HG02610 (cell line): Measurements from ENCODE around the gene EZH1.
"Not testable (repeated sequence)": the region's sequence is repeated elsewhere in the genome, so short reads cannot be mapped to it uniquely, and the experiment has no call there.

ENCODE experiments used
- ATAC-seq: cut with Tn5 transposase; IDR thresholded peaks from one replicate; pipeline ENCODE4 v1.9.1; 2021; ENCODE audit warnings: mild to moderate bottlenecking, moderate library complexity; ENCODE audit not compliant: unreplicated experiment

Gene EZH1

DNA sequence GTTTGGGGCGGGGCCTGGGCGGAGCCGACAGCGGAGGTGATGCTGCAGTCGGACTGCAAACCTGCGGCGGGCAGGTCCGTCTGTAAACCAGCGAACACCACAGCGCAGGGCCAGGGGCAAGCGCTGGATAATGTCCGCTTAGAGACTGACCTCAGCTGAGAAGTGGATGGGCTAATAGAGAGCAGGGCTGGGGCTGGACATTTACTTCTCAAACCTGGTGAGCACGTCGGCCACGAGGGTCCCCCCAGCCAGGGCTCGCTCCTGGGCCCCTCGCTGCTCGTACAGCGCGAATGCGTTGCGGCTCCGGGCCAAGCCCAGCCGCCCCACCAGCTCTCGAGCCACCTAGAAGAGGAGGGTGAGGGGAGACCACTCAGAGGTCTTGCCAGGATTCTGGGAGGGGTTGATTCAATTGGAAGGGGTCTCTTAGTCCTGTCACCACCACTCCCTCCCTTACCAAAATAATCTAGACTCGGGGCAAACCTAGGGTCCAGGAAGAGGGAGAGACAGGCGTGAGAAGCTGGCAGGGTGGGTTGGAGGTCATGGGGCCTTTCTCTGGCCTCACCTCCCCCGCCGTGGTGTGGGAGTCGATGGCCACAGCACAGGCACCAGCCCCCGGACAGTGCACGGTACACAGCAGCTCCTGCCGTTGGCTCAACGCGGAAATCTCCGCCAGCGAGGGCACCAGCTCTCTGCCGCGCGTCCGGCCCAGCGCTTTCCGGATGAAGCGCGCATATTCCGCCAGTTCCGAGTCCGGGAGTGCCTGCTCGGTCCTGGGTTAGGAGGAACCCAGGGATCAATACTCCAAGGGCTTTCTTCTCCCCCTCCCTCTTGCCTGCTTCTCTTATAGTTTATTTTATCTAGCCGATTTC, 73.8 kb downstream of the EZH1 start:
- ATAC-seq, result no peak

DNA sequence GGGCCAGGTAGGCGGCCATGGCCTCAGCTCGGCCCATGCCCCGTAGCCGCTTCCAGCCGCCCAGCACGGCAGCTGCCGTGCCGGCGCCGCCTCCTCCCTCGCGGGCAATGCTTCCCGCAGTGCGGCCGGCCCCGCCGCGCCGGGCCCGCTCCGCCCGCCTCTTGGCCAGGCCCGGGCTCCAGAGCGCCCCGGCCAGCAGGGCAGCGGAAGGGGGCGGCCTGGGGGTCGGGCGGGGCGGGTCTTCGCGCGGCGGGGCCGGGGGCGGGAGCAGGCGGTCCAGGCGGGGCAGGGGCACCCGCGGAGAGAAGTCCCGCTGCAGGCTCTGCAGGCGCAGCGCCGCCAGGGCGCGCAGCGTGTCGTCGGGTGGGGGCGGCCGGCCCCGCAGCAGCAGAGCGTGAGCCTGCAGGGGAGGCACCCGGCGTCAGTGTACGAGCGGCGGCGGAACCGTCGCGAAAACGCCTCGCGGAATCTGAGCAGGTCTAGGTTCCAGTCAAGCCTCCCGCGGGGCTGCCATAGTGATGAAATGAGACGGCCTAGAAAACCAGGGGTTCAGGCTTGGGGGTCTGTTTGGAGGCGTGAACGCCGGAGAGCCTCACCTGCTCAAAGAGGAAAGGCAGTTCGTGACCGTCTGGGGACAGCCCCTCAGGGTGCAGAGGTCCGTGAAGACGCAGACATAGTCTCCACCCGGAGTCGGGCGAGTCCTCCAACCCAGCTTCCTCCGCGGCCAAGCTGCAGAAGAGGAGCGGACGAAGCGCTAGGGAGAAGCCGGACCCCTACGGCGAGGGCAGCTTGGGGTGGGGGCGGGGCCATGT, 74.7 kb downstream of the EZH1 start:
- ATAC-seq, result no peak

DNA sequence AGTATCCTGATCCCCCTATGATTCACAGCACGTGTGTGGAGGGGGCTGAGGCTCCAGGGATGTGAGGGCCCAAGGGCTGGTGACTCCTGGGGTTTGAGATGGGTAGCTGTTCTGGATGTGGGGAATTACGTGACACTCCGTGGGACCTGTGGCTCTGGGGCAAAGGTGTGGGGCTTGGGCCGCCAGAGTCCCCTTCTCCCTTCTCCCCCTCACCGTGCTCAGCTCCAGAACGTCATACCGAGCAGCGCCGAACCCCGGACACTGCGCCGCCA, 75.2 kb downstream of the EZH1 start:
- no peak for ATAC-seq

DNA sequence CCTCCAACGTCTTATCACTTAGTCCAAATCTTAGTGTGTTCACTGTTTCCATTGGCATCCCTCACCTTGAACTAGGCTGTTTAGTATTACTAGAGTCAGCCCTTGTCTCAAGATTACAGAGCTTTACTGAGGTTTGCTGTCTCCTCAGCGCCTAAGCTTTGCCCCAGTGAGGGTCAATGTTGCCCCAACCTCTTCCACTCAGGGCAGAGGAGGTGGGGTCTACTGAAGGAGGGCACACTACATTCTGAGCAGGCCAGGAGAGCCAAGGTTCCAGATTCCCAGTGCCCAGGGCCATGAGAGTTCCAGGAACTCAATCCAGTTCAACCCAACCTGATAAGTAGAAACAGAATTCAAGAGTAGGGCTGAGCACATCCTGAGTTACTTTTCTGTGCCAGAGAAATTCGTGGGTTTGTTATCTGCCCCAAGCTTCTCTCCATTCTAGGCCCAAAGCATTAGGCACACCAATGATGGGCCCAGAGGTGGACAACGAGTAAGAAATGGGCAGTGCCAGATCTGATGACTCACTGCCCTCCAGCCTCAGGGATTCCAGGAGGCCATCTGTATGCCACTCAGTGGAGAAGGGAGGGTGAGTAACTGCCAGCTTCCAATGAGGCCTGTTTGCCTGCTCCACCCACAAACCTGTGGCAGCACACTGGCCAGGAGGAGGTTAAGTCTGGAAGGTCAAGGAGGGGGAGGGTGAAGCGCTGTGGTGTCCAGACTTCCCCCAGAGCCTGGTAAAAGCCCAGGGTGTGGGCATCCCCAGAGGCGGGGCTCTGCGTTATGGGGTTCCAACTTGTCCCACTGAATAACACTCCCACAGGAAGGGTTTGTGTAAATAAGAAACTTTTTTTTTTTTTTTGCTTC, 77.5 kb downstream of the EZH1 start:
- no peak for ATAC-seq

DNA sequence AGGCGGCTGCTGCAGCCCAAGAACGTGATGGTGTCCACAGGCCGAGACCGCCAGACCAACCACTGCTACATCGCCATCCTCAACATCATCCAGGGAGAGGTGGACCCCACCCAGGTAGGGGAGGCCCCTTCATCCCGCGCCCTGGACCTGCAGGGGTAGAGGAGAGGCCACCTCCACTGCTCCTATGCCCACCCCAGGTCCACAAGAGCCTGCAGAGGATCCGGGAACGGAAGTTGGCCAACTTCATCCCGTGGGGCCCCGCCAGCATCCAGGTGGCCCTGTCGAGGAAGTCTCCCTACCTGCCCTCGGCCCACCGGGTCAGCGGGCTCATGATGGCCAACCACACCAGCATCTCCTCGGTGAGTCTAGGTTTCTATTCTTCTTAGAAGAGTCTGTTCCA, 78.7 kb downstream of the EZH1 start:
- ATAC-seq, result not testable (repeated sequence)

DNA sequence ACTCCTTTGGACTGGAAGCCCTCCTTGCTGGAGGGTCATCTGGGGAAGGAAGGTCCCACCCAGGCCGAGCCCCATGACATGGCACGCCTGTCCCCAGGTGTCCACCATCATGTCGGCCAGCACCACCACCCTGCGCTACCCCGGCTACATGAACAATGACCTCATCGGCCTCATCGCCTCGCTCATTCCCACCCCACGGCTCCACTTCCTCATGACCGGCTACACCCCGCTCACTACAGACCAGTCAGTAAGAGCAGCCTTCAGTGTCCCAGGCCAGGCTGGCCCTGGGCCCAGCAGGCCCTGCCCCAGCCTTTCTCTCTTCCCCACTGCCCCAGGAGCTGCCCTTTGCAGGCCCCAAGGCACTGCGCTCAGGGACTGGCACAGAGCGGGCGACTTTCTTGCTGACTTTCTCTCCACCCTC, 79.2 kb downstream of the EZH1 start:
- no peak for ATAC-seq

DNA sequence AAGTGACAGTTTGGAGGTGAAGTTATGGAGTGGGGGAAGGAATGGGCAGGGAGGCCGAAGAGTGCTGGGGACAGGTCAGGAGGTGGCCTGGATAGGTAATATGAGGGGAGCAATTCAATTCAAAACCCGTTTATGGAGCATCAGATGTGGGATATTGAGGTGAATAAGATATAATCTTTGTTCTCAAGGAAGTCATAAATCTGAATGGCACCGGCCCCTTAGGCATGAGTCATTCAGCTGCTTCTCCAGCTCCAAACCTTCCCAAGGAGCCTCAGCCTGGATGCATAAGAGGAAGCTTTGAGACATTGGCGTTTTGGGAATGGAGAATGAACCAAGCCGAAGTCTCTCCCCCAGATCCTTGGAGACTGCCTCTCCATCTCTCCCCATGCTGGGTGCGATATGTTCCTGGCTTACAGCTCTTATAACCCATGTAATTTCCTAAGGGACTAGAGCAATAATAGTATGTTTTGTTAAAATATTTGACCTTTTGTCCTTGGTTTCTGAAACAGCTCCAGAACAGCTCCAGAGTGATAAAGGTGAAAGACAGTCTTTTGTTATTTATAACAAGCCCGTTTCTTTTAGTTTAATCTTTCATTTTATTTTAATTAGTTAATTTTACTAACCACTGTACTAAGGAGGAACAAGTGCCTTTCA, 84.0 kb downstream of the EZH1 start:
- no peak for ATAC-seq

DNA sequence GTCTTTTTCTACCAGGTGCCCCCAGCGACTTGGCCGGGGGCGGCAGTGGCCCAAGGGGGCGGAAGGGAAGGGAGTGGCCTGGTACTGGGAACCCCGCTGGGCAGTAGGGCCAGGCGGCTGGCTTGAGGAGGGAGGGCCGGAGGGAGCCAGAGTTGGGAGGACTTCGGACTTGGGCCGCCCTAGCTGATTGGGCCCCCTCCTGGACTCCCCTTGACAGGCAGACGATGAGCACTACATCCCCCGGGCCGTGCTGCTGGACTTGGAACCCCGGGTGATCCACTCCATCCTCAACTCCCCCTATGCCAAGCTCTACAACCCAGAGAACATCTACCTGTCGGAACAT, 84.9 kb downstream of the EZH1 start:
- not testable (repeated sequence) for ATAC-seq

DNA sequence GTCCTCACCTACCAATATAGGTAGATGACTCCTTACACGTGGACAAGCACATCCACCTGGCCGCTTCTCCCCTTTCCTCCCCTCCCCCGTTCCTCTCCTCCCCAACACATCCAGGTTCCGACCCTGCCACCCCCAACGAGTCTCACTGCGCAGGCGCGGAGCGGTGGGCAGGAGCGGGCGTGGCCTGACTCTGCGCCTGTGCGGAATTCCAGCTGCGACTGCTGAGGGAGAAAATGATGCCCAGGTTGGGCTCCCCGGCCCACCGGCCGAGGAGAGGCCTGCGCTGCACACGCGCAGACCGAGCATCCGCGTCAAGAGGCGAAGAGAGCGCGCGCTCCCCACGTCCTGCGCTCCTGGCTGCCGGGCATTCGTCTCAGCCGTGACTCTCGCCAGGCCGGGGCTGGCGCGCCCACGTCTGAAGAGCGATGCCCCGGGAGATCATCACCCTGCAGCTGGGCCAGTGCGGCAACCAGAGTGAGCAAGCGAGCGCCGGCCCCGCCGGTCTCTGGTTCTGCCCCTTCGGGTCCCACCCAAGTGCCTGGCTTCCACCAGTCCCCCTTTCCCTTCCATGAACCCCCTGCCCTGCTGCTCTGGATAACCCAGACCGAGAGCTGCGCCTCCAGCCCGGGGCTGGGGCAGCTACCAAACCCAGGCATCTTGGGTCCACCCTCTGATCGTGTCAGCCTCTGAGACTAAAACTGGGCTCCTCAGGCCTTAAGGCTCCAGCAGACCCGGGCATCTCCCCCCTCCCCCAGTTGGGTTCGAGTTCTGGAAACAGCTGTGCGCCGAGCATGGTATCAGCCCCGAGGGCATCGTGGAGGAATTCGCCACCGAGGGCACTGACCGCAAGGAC, 85.5 kb downstream of the EZH1 start, which contains the start of gene TUBG2:
TSS of gene TUBG2 (plus strand) at position 206 of the 853 bp plus-strand sequence. CDS start at position 426, 220 bp downstream.
- ATAC-seq, result no peak

DNA sequence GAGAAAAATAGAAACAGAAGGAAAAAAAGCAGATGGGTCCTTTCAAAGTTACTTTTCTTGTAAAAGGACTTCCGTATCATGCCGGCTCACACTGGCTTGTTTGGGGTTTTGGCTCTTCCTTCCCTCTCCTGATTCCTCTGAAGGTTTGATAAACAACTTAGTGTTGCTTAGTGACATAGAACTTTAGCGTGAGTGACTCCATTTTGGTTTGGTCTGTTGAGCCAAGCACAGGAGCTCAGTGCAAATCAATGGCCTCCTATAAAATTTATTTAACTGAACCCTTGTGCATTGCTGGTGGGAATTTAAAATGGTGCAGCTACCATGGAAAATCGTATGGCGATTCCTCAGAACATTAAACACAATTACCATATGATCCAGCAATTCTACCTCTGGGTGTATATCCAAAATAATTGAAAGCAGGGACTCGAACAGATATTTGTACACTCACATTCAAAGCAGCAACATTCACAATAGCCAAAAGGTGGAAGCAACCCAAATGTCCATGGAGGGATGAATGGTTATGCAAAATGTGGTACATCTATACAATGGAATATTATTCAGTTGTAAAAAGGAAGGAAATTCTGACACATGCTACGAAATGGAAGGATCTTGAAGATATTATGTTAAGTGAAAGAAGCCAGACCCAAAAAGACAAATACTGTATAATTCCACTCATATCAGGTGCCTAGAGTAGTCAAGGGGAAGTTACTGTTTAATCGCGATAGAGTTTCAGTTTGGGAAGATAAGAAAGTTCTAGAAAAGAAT, 86.8 kb downstream of the EZH1 start:
- ATAC-seq, result no peak

DNA sequence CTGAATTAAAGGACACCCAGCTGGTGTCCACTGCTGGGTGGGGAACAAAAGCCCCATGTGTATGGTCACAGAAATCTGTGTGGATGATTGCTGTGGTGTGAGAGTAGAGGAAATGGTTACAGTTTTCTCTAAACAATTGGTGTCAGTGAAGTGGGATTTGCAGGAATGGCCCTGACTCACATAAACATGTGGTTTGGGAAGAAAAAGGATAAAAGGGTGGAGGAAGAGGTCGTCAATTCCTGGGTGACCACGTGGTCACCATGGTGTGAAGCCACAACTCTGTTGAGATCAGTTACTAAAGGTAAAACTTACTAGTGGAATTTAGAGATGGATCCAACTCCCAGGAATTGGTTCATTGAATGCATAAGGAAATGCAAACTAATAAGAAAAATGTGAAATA, 89.3 kb downstream of the EZH1 start:
- ATAC-seq, result no peak

DNA sequence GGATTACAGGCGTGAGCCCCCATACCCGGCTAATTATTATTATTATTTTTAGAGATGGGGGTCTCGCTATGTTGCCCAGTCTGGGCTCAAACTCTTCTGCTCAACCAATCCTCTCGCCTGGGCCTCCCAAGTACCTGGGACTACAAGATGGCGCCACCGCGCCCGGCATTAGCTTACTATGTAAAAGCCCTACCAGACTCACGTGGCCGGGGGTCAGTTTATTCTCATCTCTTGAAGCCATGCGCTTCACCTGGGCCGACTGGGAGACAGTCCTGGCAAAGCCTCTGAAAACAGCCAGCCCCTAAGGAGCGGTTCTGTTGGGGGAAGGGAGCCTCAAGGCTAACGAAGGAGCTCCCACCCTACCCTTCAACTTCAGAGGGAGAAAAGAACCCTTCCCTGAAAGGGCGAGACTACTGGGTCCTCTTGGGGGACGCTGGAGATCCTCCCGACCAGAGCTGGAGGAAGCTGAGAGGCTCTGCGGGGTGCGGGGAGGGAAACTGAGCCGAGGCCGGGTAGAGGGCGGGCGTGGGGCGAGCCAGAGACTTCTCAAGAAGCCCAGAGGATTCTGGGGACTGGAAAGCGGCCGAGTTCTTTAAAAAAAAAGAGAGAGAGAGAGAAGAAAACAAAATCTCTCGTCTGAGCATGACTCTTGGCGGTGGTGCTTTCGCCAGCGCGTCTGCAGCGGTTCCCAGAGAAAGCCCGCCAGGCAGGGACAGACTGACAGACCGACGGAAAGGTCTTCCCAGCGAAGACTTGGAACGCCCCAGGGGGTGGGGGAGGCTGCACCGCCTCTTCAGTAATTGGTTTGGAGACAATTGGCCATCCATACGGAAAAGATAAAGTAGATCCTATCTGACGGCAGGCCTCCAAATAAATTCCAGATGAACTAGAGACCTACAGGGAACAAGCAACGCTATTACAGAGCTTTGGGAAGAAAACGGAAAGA, 91.4 kb downstream of the EZH1 start:
- no peak for ATAC-seq

DNA sequence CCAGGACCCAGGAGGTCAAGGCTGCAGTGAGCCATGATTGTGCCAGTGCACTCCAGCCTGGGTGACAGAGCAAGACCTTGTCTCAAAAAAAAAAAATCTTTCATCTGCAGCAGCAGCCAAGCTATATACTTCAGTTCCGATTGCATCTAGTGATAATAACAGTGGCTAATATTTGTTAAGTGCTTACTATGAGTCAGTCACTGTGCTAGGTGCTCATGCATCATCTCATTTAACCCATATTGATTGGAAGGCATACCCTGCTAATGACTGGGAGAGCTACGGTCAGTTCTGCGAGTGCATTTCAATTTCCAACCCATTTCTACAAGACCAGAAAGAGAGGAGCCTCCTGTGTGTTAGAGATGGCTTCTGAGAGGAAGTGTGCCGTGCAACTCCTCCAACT, 93.4 kb downstream of the EZH1 start:
- ATAC-seq, result no peak
